Measurements from ENCODE around the gene VIPR1.

Gene VIPR1

DNA sequence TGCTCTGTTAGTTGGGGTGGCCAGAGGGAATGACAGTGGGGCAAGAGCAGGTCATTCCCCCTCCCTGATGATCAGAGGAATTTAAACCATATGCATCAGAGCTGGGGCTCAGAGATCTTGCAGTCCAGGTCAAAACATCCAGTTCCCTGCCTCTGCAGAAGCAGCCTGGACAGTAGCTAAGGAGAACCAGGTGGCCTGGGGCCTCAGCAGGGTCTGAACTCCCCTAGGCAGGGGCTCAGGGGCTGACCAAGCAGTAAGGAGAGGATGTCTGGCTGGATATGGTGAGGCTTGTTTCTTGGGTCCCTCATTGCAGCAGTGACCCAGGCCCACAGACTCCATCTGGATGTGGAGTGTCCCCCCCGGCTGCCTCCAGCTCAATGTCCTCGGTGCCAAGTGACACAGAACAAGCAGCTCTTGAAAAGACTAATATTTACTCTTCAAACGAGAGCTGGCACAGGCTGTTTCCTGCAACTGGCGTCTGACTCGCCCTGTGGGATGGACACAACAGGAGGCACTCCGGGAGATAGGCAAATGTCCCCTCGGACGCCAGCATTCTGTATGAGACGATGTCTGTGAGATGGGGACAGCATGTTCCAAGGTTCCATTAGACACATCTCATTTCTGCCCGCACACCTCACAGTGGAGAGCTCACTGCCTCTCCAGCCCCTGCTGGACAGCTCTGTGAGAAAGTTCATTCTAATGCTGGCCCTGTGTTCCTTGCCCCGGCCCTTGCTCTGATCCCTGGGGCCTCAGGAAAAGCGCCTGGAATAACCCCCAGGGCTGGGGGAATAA, 42.2 kb downstream of the VIPR1 start:
- DNase-seq (ENCODE audit: insufficient read length, low spot score) (no peak), FAIRE-seq (no peak)
- no peak for TF ChIP-seq CTCF (IDR thresholded peaks at IDR 0.05; ENCODE audit: insufficient read depth, missing control alignments)

DNA sequence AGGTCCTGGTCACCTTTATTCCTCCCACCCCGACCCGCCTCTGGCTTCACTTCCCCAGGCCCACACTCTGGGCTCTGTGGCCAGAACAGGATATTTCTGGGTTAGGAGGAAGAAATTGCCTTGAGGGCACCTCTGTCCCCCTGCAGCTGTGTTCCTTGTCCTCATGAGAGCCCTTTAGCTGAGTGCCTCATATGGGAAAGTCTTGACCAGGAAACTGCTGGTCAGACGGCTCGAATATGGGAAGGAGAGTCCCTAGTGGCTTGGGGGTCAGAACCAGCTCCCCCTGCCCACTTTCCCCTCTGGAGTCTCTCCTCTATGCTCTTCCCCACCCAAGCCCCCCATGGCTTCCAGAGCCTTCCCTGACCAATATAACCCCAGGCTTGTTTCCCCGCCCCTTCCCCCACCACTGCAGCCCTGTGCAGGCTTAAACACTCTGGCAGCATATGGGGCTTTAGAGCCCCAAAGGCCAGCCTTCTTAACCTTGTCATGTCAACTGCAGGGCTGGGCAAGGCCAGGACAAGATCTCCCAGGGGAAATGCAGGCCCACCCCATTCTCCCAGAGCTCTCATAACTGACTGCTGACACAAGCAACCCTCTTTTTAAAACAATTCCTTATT, 42.9 kb downstream of the VIPR1 start:
- DNase-seq (ENCODE audit: insufficient read length, low spot score) (no peak), FAIRE-seq (no peak)
- no peak for TF ChIP-seq CTCF (IDR thresholded peaks at IDR 0.05; ENCODE audit: insufficient read depth, missing control alignments)

DNA sequence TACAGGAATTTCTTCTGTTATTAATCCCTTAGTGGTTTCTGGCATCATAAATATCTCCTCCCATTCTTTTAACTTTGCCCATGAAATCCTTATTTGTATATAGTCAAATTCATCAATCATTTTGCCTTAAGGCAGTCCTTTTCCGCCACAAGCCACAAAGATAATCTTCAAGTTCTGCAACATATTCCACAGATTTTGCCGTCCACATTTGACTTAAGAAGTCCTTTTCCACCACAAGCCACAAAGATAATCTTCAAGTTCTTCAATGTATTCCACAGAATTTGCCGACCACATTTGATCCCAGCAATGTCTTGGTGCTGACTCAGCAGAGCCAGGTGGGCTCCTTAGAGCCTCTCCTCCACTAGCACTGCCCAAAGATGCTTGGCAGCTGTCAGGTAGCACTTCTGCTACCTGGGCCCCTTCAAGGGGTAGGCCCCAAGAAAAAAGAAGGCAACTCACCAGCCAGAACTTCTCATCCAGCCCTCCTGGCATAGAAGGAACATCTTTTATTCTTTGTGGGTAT, 44.3 kb downstream of the VIPR1 start:
- DNase-seq (ENCODE audit: insufficient read length, low spot score): no peak
- no peak for TF ChIP-seq CTCF (IDR thresholded peaks at IDR 0.05; ENCODE audit: insufficient read depth, missing control alignments)
- FAIRE-seq: no peak

- DNase-seq (ENCODE audit: insufficient read length, low spot score) (no peak), FAIRE-seq (no peak)
Observed at GRCh38 chr3:42547401-42547945, 45.0 kb downstream of the VIPR1 start.

DNA sequence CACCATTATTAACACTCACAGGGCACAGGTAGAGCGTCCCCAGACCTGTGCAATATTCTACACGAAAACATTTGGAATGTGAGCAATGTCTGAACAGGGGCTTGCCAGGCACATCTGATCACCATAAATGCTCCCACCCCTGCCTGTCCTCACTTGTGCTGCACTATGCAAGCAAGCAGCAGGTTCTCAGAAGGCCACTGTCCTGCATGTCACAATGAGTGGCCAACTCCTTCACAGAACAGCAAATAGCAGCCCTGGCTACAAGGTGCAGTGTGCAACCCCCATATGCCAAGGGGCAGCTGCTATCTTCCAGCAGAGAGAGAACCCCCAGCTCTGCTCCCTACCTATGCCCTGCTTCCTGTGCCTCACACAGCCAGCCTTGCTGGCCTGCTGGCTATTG, 46.7 kb downstream of the VIPR1 start:
- FAIRE-seq: no peak
- no peak for DNase-seq (ENCODE audit: insufficient read length, low spot score)
- no peak for TF ChIP-seq CTCF (IDR thresholded peaks at IDR 0.05; ENCODE audit: insufficient read depth, missing control alignments)

More at GRCh38 chr3:42547401-42547945, 45.0 kb downstream of the VIPR1 start:
- peak; percentile 83 for TF ChIP-seq CTCF (IDR thresholded peaks at IDR 0.05; ENCODE audit: insufficient read depth, missing control alignments)

DNA sequence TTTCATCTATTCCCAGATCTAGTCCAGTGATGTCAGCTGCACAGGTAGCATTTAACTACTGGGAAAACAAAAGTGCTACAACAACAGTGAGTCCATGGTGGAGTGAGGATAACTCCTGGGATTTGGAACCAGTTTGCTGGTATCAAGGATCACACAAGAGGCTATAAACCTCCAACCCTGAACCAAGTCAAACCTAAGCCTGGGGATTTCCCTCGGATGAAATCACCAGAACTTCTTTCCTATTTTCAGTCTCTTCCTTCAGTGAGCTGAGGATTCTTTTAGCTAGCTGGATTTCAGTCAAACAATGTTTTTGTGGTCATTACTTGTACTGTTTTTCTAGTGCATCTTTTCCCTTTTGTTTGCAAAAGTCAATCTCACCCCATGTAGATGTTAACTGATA, 47.8 kb downstream of the VIPR1 start:
- TF ChIP-seq CTCF (IDR thresholded peaks at IDR 0.05; ENCODE audit: insufficient read depth, missing control alignments): no peak
- DNase-seq (ENCODE audit: insufficient read length, low spot score) (no peak), FAIRE-seq (no peak)
